Hepatocyte (in vitro differentiated cells): ENCODE results near the gene HS6ST1.

Source experiments
- CTCF ChIP-seq: fragments of 200-600 bp; sonication (generic); IDR thresholded peaks from 2 replicates; pipeline ENCODE4 v1.5.1; 2016; ENCODE audit warnings: antibody characterized with exemption, mild to moderate bottlenecking; ENCODE audit not compliant: poor library complexity
- EZH2 ChIP-seq: fragments of 200-600 bp; sonication (generic); IDR thresholded peaks from 2 replicates; pipeline ENCODE4 v1.6.1; 2016; ENCODE audit warnings: antibody characterized with exemption, mild to moderate bottlenecking, borderline replicate concordance

- TF ChIP-seq CTCF, result no peak
- no peak for TF ChIP-seq EZH2
These were observed 38.9 kb downstream of the HS6ST1 start for GRCh38 chr2:128279786-128280157.
